SK-N-SH (cell line): Measurements from ENCODE around the gene GRAMD2B. TPM values are rescaled to one million over a fixed set of nuclear protein-coding genes. Genes with fewer than 3 reads are reported as not detected.
"Not testable (repeated sequence)": the region's sequence is repeated elsewhere in the genome, so short reads cannot be mapped to it uniquely, and the experiment has no call there.

Experiments
- CTCF ChIA-PET: fragments of 300-600, 350-600 bp; formaldehyde crosslinking; extraction: SDS; loops from one replicate; lab custom pipeline; 2021; lab: Yijun Ruan, JAX
- POLR2A ChIA-PET: fragments of 350-600 bp; sonication (Branson Sonifier 250); formaldehyde crosslinking; extraction: SDS; loops from one replicate; lab custom pipeline; 2020; ENCODE audit warnings: antibody characterized with exemption, inconsistent platforms; lab: Yijun Ruan, JAX
- DNase-seq: peaks from one replicate; pipeline ENCODE4 v3.0.0; 2012
- H2AFZ ChIP-seq: fragments of 200-600 bp; sonication (generic); 2 replicates; pipeline ENCODE4 v1.8.1; 2016; ENCODE audit warnings: antibody characterized with exemption, mild to moderate bottlenecking, low read depth
- H3F3A ChIP-seq: fragments of 200-600 bp; sonication (generic); replicated peaks from 2 replicates; pipeline ENCODE3; 2016; ENCODE audit warnings: antibody characterized with exemption, mild to moderate bottlenecking; ENCODE audit not compliant: insufficient read depth
- H3K27ac ChIP-seq, 2 experiments: fragments of 200-500 bp in 1 of 2; fragments of 200-600 bp in 1 of 2; sonication (Bioruptor generic) in 1 of 2; sonication (generic), shearing (Covaris generic) in 1 of 2; 2 replicates each; pipeline versions ENCODE4 v1.5.1 to v1.6.1; 2014 to 2016; ENCODE audit warnings: low read depth in 2 of 2, inconsistent platforms in 1 of 2, low read length in 1 of 2, mild to moderate bottlenecking in 1 of 2, mixed read lengths in 1 of 2
- H3K27me3 ChIP-seq: fragments of 200-600 bp; sonication (generic), shearing (Covaris generic); 2 replicates; pipeline ENCODE4 v1.6.1; 2016; ENCODE audit warnings: mixed run types; ENCODE audit not compliant: insufficient read depth
- H3K36me3 ChIP-seq, 2 experiments: fragments of 200-500 bp in 1 of 2; fragments of 200-600 bp in 1 of 2; sonication (Bioruptor generic) in 1 of 2; sonication (generic) in 1 of 2; replicated peaks in 1 of 2; 2 replicates each; pipeline versions ENCODE3 to v1.5.1; 2014 to 2016; ENCODE audit warnings: low read length in 1 of 2, mild to moderate bottlenecking in 1 of 2; ENCODE audit not compliant: insufficient read depth in 2 of 2, control insufficient read depth in 1 of 2
- H3K4me1 ChIP-seq, 2 experiments: fragments of 200-500 bp in 1 of 2; fragments of 200-600 bp in 1 of 2; sonication (Bioruptor generic) in 1 of 2; sonication (generic), shearing (Covaris generic) in 1 of 2; 2 replicates each; pipeline versions ENCODE4 v1.5.1 to v1.6.1; 2014 to 2016; ENCODE audit warnings: low read depth in 1 of 2, low read length in 1 of 2, mixed run types in 1 of 2; ENCODE audit not compliant: insufficient read depth in 2 of 2, control insufficient read depth in 1 of 2
- H3K4me2 ChIP-seq: fragments of 200-600 bp; sonication (generic), shearing (Covaris generic); 2 replicates; pipeline ENCODE4 v1.6.1; 2017; ENCODE audit warnings: mixed run types
- H3K4me3 ChIP-seq, 2 experiments: fragments of 200-500 bp in 1 of 2; fragments of 200-600 bp in 1 of 2; sonication (Bioruptor generic) in 1 of 2; sonication (generic), shearing (Covaris generic) in 1 of 2; 2 replicates each; pipeline versions ENCODE4 v1.5.1 to v1.8.1; 2014 to 2016; ENCODE audit warnings: low read depth in 2 of 2, inconsistent platforms in 1 of 2, low read length in 1 of 2, mild to moderate bottlenecking in 1 of 2, mixed read lengths in 1 of 2, moderate library complexity in 1 of 2
- H3K79me2 ChIP-seq: fragments of 200-600 bp; sonication (generic); 2 replicates; pipeline ENCODE4 v1.8.1; 2017; ENCODE audit warnings: mild to moderate bottlenecking; ENCODE audit not compliant: insufficient read depth
- H3K9ac ChIP-seq: fragments of 200-600 bp; sonication (generic); 2 replicates; pipeline ENCODE4 v1.6.1; 2017; ENCODE audit warnings: mixed run types
- H3K9me2 ChIP-seq: fragments of 200-600 bp; sonication (generic); 2 replicates; pipeline ENCODE4 v1.6.1; 2017; ENCODE audit warnings: mixed run types
- H3K9me3 ChIP-seq: fragments of 200-600 bp; sonication (generic); 2 replicates; pipeline ENCODE4 v1.6.1; 2017; ENCODE audit warnings: mixed run types, mild to moderate bottlenecking, moderate library complexity
- H4K20me1 ChIP-seq: fragments of 200-600 bp; sonication (generic); 2 replicates; pipeline ENCODE4 v1.6.1; 2017; ENCODE audit warnings: mild to moderate bottlenecking, mixed run types; ENCODE audit not compliant: insufficient read depth
- CHD2 ChIP-seq: fragments of 150-350 bp; IDR thresholded peaks from 2 replicates; pipeline ENCODE4 v1.6.1; 2018; ENCODE audit warnings: low read length; ENCODE audit not compliant: partially characterized antibody
- MAX ChIP-seq: IDR thresholded peaks from 2 replicates; pipeline ENCODE4 v1.4.0; 2012; ENCODE audit warnings: low read depth
- PBX3 ChIP-seq: IDR thresholded peaks from 2 replicates; pipeline ENCODE4; 2012
- RAD21 ChIP-seq: IDR thresholded peaks from 2 replicates; pipeline ENCODE4 v1.6.1; 2012; ENCODE audit warnings: mild to moderate bottlenecking, low read length
- SIN3A ChIP-seq: IDR thresholded peaks from 2 replicates; pipeline ENCODE4 v1.6.1; 2012; ENCODE audit warnings: low read depth, mild to moderate bottlenecking, low read length, moderate library complexity, borderline replicate concordance
- USF1 ChIP-seq: IDR thresholded peaks from 2 replicates; pipeline ENCODE4 v1.4.0; 2012; ENCODE audit warnings: low read depth, borderline replicate concordance
- WGBS: methylation state at CpG from one replicate; pipeline ENCODE4 v1.1.6; 2017; ENCODE audit warnings: low lambda C conversion rate; 5-methylcytosine and 5-hydroxymethylcytosine counted together
- polyA plus RNA-seq, 3 experiments: library from polyadenylated mRNA; depleted of rRNA; stranded (reverse); fragments of >200 nt; gene quantifications; 2 replicates each; pipeline ENCODE4 v1.2.3, GENCODE V29; 2012
- TF ChIP-seq, protein P1 (sequence below): fragments of 200-600 bp; sonication (generic); IDR thresholded peaks from 2 replicates; pipeline ENCODE4 v1.6.1; 2017; ENCODE audit warnings: antibody characterized with exemption, mild to moderate bottlenecking, moderate library complexity

Gene GRAMD2B
- polyA plus RNA-seq, 1 of the 3 experiments (the other 2 are of a cell fraction) = 16.0 TPM

GRCh38 chr5:126395605-126396004 is 27.6 kb upstream of the GRAMD2B start (continued):
- TF ChIP-seq, protein P1, sequence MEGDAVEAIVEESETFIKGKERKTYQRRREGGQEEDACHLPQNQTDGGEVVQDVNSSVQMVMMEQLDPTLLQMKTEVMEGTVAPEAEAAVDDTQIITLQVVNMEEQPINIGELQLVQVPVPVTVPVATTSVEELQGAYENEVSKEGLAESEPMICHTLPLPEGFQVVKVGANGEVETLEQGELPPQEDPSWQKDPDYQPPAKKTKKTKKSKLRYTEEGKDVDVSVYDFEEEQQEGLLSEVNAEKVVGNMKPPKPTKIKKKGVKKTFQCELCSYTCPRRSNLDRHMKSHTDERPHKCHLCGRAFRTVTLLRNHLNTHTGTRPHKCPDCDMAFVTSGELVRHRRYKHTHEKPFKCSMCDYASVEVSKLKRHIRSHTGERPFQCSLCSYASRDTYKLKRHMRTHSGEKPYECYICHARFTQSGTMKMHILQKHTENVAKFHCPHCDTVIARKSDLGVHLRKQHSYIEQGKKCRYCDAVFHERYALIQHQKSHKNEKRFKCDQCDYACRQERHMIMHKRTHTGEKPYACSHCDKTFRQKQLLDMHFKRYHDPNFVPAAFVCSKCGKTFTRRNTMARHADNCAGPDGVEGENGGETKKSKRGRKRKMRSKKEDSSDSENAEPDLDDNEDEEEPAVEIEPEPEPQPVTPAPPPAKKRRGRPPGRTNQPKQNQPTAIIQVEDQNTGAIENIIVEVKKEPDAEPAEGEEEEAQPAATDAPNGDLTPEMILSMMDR = no peak

DNA sequence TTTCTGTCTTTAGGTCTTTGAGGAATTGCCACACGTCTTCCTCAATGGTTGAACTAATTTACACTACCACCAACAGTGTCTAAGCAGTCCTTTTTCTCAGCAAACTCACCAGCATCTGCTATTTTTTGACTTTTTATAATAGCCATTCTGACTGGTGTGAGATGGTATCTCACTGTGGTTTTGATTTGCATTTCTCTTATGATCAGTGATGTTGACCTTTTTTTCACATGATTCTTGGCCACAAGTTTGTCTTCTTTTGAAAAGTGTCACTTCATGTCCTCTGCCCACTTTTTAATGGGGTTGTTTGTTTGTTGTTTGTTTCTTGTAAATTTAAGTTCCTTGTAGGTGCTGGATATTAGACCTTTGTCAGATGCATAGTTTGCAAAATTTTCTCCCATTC is 26.5 kb upstream of the GRAMD2B start:
- H3K4me3 ChIP-seq, H3K79me2 ChIP-seq, H3K9ac ChIP-seq, POLR2A ChIA-PET, H3K4me2 ChIP-seq, H2AFZ ChIP-seq, H3K36me3 ChIP-seq, H3F3A ChIP-seq, H3K4me1 ChIP-seq, H3K27me3 ChIP-seq, CTCF ChIA-PET, H4K20me1 ChIP-seq, DNase-seq, H3K9me2 ChIP-seq, H3K27ac ChIP-seq: not testable (repeated sequence)
- peaks cover 26% of the 10 kb centered on the region for H3K9me3 ChIP-seq
- WGBS = 73% methylated on average over 1 of the region's 1 CpG

GRCh38 chr5:126398791-126399190 is 24.4 kb upstream of the GRAMD2B start:
- Histone ChIP-seq H3K4me2 (no peak overlapping the region), H2AFZ (no peak overlapping the region), H3K4me3 (no peak overlapping the region), H4K20me1 (no peaks in the 10 kb centered on the region), H3K9me2 (no peaks in the 10 kb centered on the region), H3K9ac (no peak overlapping the region), H3K27ac (no peak overlapping the region), H3K36me3 (peaks cover 0 to 6% of the 10 kb centered on the region in 2 experiments), H3K79me2 (no peaks in the 10 kb centered on the region), H3K4me1 (0 out of 4 replicates have a peak, but pooled peaks cover 0 to 4% of the 10 kb centered on the region in 2 experiments), H3K9me3 (peaks cover 26% of the 10 kb centered on the region), H3K27me3 (no peaks in the 10 kb centered on the region), H3F3A (peaks cover 3% of the 10 kb centered on the region)
- DNase-seq = no peak
- no peak for TF ChIP-seq CHD2
- no peak for TF ChIP-seq RAD21
- TF ChIP-seq USF1 = no peak
- no peak for TF ChIP-seq PBX3
- TF ChIP-seq MAX = no peak
- no peak for TF ChIP-seq SIN3A
- POLR2A ChIA-PET = no interaction called here
- CTCF ChIA-PET = no interaction called here
